Gastrocnemius medialis (tissue), 4 donors: ENCODE results near the gene AUTS2. TPM values are rescaled to one million over a fixed set of nuclear protein-coding genes. Genes with fewer than 3 reads are reported as not detected.

Source experiments
- ATAC-seq, 2 donors: fragments of 150-250 bp; one replicate each; pipeline ENCODE4 v1.9.1; 2016
- DNase-seq, 2 donors: peaks; one replicate each; pipeline ENCODE4 v3.0.0-alpha.2; 2019
- H3K27ac ChIP-seq, 4 donors: fragments of 200-600 bp; sonication (generic); 1 replicate in 1 of 4; 2 replicates in 3 of 4; pipeline ENCODE4 v1.5.1; 2016 to 2018; ENCODE audit warnings: mild to moderate bottlenecking in 2 of 4, moderate library complexity in 1 of 4
- H3K27me3 ChIP-seq, 3 donors: fragments of 200-600 bp; sonication (generic) in 2 of 3; 1 replicate in 1 of 3; 2 replicates in 2 of 3; pipeline versions ENCODE4 v1.5.1 to v1.6.0; 2016 to 2019; ENCODE audit warnings: mild to moderate bottlenecking in 1 of 3, moderate library complexity in 1 of 3
- H3K36me3 ChIP-seq, 2 donors: fragments of 200-600 bp; sonication (generic) in 1 of 2; one replicate each; pipeline ENCODE4 v1.5.1; 2017 to 2018
- H3K4me1 ChIP-seq, 2 donors: fragments of 200-600 bp; sonication (generic) in 1 of 2; one replicate each; pipeline ENCODE4 v1.5.1; 2016 to 2017; ENCODE audit warnings: mild to moderate bottlenecking in 2 of 2
- H3K4me3 ChIP-seq, 4 donors: fragments of 200-600 bp; sonication (generic) in 3 of 4; 1 replicate in 1 of 4; 2 replicates in 3 of 4; pipeline ENCODE4 v1.5.1; 2016 to 2019; ENCODE audit warnings: mild to moderate bottlenecking in 2 of 4
- H3K9me3 ChIP-seq, 3 donors: fragments of 200-600 bp; sonication (generic) in 2 of 3; 1 replicate in 1 of 3; 2 replicates in 2 of 3; pipeline ENCODE4 v1.5.1; 2016 to 2019
- POLR2A ChIP-seq, 2 donors: fragments of 450-650 bp; IDR thresholded peaks; one replicate each; pipeline ENCODE4 v1.6.1; 2017; ENCODE audit warnings: antibody characterized with exemption in 2 of 2, mild to moderate bottlenecking in 2 of 2, moderate library complexity in 2 of 2
- in situ Hi-C, 4 donors: fragments of 200-750 bp; cut with MboI; loops; one replicate each; pipeline versions ENCODE4 v1.15.0 to v1.8.0; 2017; ENCODE audit warnings: low sequenced_read_pairs in 4 of 4
- intact Hi-C: fragments of 100-400 bp; cut with DNase I; formaldehyde crosslinking; loops from one replicate; pipeline ENCODE4 v1.15.1; 2023; ENCODE audit warnings: low total_unique reads
- total RNA-seq, 4 donors: library from RNA; depleted of rRNA; stranded (reverse); fragments of >200 nt; gene quantifications; one replicate each; pipeline versions ENCODE4 v1.1.0 to v1.2.3, GENCODE V29; 2016
- TF ChIP-seq, protein P1 (sequence below), 5 experiments: fragments of 450-650 bp in 3 of 5; fragments of 200-600 bp in 2 of 5; sonication (generic) in 2 of 5; IDR thresholded peaks in 4 of 5; conservative IDR thresholded peaks in 1 of 5; 1 replicate in 4 of 5; 2 replicates in 1 of 5; pipeline ENCODE4 v1.5.1; 2016 to 2019; ENCODE audit warnings: antibody characterized with exemption in 5 of 5, mild to moderate bottlenecking in 3 of 5, moderate library complexity in 3 of 5

The AUTS2 gene
- total RNA-seq, 4 donors from 2014 or later = 2.5 to 16.2 (median 8.5) TPM

DNA sequence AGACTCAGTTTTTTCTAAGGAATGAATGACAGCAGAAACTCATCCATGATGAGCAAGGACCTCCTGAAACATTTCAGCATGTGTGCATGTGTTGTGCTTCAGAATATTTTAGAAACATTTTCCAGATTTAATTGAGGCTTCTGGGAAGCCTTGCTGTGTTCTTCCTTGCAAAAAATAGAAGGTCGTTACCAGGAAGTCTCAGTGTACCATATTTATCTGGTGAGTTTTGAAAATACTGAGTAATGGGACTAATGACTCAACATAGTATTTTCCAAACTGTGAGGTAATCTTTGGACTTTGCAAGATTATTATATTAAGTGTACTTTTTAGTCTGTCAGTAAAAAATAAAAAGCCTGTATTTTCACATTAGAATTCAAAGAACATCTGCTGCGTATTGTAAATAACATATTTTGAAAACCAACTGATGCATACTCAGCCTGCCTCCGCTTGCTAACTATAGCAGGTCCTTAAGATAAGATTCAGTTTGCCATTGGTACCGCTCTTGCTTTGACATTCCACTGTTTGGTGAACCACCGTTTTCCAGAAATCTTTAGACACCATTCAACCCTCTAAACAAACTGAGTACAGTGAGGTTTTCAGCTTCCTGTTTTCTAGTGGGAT is 794.1 kb downstream of the AUTS2 start:
- Histone ChIP-seq H3K27me3 (no peaks in the 10 kb centered on the region), H3K4me1 (no peaks in the 10 kb centered on the region), H3K36me3 (no peaks in the 10 kb centered on the region), H3K4me3 (no peak overlapping the region), H3K27ac (no peak overlapping the region), H3K9me3 (no peaks in the 10 kb centered on the region)
- intact Hi-C loops (loop anchor here (5.0 kb wide), 1 partner anchor 130 kb away; no protein-coding TSS in a partner anchor), in situ Hi-C loops (no loop called here)
- ATAC-seq = peak in 1 of 2 donors; percentile 66
- no peak for DNase-seq
- TF ChIP-seq, protein P1, sequence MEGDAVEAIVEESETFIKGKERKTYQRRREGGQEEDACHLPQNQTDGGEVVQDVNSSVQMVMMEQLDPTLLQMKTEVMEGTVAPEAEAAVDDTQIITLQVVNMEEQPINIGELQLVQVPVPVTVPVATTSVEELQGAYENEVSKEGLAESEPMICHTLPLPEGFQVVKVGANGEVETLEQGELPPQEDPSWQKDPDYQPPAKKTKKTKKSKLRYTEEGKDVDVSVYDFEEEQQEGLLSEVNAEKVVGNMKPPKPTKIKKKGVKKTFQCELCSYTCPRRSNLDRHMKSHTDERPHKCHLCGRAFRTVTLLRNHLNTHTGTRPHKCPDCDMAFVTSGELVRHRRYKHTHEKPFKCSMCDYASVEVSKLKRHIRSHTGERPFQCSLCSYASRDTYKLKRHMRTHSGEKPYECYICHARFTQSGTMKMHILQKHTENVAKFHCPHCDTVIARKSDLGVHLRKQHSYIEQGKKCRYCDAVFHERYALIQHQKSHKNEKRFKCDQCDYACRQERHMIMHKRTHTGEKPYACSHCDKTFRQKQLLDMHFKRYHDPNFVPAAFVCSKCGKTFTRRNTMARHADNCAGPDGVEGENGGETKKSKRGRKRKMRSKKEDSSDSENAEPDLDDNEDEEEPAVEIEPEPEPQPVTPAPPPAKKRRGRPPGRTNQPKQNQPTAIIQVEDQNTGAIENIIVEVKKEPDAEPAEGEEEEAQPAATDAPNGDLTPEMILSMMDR (IDR thresholded peaks at IDR 0.05 in 4 of 5, conservative IDR thresholded peaks at IDR 0.05 in 1 of 5) = no peak
- no peak for TF ChIP-seq POLR2A (IDR thresholded peaks at IDR 0.05)

DNA sequence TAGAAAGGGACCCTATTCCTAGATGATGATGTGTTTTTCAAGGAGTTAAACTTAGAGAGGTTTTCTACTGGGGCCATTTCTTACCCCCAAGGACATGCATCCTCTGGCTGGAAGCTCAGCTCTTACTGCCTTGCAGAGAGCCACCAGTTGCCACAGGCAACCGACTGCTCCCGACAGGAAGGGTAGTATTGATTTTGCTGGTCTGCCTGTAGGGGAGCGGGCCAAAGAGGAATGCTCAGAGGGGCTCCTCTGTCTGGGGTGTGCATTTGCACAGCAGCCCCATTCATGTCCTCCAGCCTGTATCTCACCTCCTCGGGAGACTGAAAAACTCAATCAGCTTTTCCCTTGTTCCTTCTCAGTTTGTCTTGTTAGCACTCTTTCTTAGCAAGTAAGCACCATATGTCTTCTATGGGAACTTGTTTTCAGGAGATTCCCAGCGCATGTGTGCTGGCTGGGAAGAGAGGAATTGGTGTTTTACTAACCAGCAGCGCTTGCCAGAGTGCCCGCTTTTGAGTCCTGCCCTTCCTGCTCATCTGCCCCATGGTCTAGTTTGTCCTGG is 794.7 kb downstream of the AUTS2 start:
- Histone ChIP-seq H3K4me1 (no peaks in the 10 kb centered on the region), H3K4me3 (no peak overlapping the region), H3K36me3 (no peaks in the 10 kb centered on the region), H3K9me3 (no peaks in the 10 kb centered on the region), H3K27me3 (no peaks in the 10 kb centered on the region), H3K27ac (no peak overlapping the region)
- no peak for DNase-seq
- ATAC-seq = no peak
- intact Hi-C loops = loop anchor here (5.0 kb wide), 1 partner anchor 131 kb away; no protein-coding TSS in a partner anchor
- TF ChIP-seq, protein P1 (IDR thresholded peaks at IDR 0.05 in 4 of 5, conservative IDR thresholded peaks at IDR 0.05 in 1 of 5) = no peak
- TF ChIP-seq POLR2A (IDR thresholded peaks at IDR 0.05) = no peak
- in situ Hi-C loops = no loop called here

DNA sequence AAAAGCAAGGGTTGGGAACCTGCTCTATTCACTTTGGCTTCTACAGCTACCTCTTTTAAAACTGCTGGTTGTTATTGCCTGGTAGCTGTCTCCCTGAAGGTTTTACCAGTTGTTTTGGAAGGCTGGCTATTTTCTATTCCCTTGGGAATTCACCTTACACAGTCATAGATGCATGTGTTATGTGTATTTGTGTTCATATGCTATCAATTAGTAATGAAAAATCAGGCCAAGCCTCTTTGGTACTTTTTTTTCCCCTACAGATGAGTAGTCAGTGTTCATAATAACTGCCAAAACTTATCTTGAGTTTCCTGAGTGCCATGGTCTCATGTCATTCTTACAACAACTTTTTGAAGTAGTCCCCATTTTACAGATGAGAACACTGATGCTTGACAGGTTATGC is 795.7 kb downstream of the AUTS2 start:
- in situ Hi-C loops (no loop called here), intact Hi-C loops (loop anchor here (5.0 kb wide), 1 partner anchor 132 kb away; no protein-coding TSS in a partner anchor)
- TF ChIP-seq, protein P1 (IDR thresholded peaks at IDR 0.05 in 4 of 5, conservative IDR thresholded peaks at IDR 0.05 in 1 of 5) = no peak
- TF ChIP-seq POLR2A (IDR thresholded peaks at IDR 0.05) = no peak
- H3K9me3 ChIP-seq = no peaks in the 10 kb centered on the region
- no peak overlapping the region for H3K4me3 ChIP-seq
- DNase-seq (no peak), ATAC-seq (no peak)
- H3K36me3 ChIP-seq = no peaks in the 10 kb centered on the region
- H3K27ac ChIP-seq = no peak overlapping the region
- no peaks in the 10 kb centered on the region for H3K27me3 ChIP-seq
- H3K4me1 ChIP-seq = no peaks in the 10 kb centered on the region

DNA sequence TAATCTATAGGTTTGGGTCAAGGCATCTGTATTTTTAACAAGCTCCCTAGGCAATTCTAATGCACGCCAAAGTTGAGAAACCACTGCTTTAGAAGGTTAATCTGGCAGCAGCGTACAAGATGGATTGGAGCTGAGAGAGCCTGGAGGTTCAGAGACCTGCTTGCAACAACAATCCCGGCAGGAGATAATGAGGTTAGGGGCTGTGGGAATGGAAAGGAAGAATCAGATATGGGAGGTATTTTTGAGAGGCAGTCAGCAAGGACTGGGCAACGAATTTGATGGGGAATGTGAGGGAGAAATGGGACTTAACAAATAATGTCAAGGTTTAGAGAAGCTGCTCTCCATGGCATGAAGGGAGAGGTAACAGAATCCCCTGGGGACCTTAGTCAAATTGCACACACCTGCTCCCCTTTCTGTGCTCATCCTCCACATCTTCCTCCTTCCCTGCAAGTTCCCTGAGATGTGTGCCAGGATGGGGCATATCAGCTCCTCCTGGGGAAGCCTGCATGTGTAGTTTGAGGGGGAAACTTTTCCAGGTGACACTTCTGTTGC is 802.6 kb downstream of the AUTS2 start:
- no peaks in the 10 kb centered on the region for H3K9me3 ChIP-seq
- ATAC-seq (no peak), DNase-seq (no peak)
- no peaks in the 10 kb centered on the region for H3K4me1 ChIP-seq
- no peak overlapping the region for H3K27ac ChIP-seq
- intact Hi-C loops = no loop called here
- in situ Hi-C loops = no loop called here
- TF ChIP-seq, protein P1 (IDR thresholded peaks at IDR 0.05 in 4 of 5, conservative IDR thresholded peaks at IDR 0.05 in 1 of 5) = no peak
- TF ChIP-seq POLR2A (IDR thresholded peaks at IDR 0.05) = no peak
- H3K4me3 ChIP-seq = no peak overlapping the region
- H3K36me3 ChIP-seq = no peaks in the 10 kb centered on the region
- H3K27me3 ChIP-seq = no peaks in the 10 kb centered on the region
